GM10248 (cell line): ENCODE results near the gene RSRC1.
A peak's percentile ranks its signal among the peaks of the same experiment; 100 is the strongest.

Source experiments
- CTCF ChIA-PET: fragments of 300-600 bp; sonication (Branson Sonifier 250); formaldehyde crosslinking; extraction: SDS; loops from one replicate; lab custom pipeline; 2021; ENCODE audit warnings: antibody characterized with exemption; lab: Yijun Ruan, JAX
- POLR2A ChIA-PET: fragments of 350-650 bp; sonication (Branson Sonifier 250); formaldehyde crosslinking; extraction: SDS; loops from one replicate; lab custom pipeline; 2020; ENCODE audit warnings: antibody characterized with exemption; lab: Yijun Ruan, JAX
- DNase-seq: peaks from one replicate; pipeline ENCODE4 v3.0.0; 2012; ENCODE audit errors: extremely low spot score
- CTCF ChIP-seq: IDR thresholded peaks from 2 replicates; pipeline ENCODE4 v1.5.1; 2012; ENCODE audit warnings: mild to moderate bottlenecking, low read depth; ENCODE audit errors: extremely low read depth, missing control alignments, control extremely low read depth

The RSRC1 gene

GRCh38 chr3:158565076-158565475 lies 455.2 kb downstream of the RSRC1 start:
- no peak for TF ChIP-seq CTCF
- no peak for DNase-seq
- CTCF ChIA-PET: no interaction called here
- POLR2A ChIA-PET: no interaction called here

DNA sequence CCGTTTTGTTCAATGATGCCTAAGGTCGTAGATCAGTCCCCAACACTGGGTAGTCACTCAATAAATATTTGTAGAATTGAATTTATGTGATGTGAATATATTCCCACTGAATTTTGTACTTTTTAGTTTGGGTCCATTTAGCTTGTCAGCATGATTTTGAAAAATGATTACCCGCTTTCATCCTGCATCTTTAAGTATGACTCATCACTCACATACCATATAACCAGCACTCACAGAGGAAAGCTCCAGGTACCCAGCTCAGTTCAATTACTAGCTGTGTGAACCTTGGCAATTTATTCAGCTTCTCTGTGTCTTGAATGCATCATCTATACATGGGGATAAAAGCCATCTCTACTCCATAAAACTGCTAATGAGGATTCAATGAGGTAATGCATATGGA lies 458.9 kb downstream of the RSRC1 start:
- ChIA-PET POLR2A (no interaction called here), CTCF (interaction anchor here (0.8 to 2.9 kb wide), 5 partner anchors 12 to 1037 kb away, joined by 3 to 7 read pairs (median 6); partner anchors contain the start of gene GFM1)
- no peak for DNase-seq
- TF ChIP-seq CTCF: no peak

DNA sequence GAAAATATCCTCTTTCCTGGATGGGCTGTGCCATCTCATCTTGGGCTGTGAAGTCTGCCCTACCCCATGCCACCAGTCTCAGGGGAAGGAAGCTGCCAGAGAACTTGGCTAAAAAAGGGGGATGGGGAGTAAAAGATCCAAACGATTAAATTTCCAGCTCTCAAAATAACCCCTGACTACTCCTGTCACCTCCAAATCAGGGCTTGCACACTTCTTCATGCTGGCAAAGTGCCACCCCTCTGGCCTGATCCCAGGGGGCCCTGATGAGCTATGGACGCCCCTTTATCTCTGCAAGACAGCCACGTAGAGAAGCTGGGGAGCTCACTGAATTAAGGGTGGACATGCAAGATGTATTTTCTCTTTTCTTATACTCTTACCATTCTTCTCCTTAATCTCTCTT lies 459.9 kb downstream of the RSRC1 start:
- CTCF ChIA-PET: interaction anchor here (1.0 to 2.9 kb wide), 9 partner anchors 11 to 1038 kb away, joined by 3 to 10 read pairs (median 4); partner anchors contain the start of gene GFM1
- POLR2A ChIA-PET: no interaction called here
- no peak for DNase-seq
- TF ChIP-seq CTCF: no peak

GRCh38 chr3:158570999-158571702 lies 461.3 kb downstream of the RSRC1 start, which contains the start of gene MLF1:
Gene MLF1, plus strand, starts transcription at chr3:158571194. Its CDS starts 107 bp downstream, at chr3:158571301.
- POLR2A ChIA-PET: no interaction called here
- no peak for TF ChIP-seq CTCF
- DNase-seq: peak; percentile 95
- CTCF ChIA-PET: interaction anchor here (1.0 to 2.9 kb wide), 7 partner anchors 10 to 1039 kb away, joined by 3 to 10 read pairs (median 4); partner anchors contain the start of gene GFM1

- CTCF ChIA-PET: no interaction called here
- no peak for DNase-seq
- no peak for TF ChIP-seq CTCF
- POLR2A ChIA-PET: no interaction called here
Observed at GRCh38 chr3:158571969-158572765, 462.3 kb downstream of the RSRC1 start.

GRCh38 chr3:158572766-158573060 lies 462.8 kb downstream of the RSRC1 start:
- ChIA-PET POLR2A (no interaction called here), CTCF (no interaction called here)
- DNase-seq: no peak
- no peak for TF ChIP-seq CTCF
